ENCODE measurements around the gene RAD9B.

Gene RAD9B

DNA sequence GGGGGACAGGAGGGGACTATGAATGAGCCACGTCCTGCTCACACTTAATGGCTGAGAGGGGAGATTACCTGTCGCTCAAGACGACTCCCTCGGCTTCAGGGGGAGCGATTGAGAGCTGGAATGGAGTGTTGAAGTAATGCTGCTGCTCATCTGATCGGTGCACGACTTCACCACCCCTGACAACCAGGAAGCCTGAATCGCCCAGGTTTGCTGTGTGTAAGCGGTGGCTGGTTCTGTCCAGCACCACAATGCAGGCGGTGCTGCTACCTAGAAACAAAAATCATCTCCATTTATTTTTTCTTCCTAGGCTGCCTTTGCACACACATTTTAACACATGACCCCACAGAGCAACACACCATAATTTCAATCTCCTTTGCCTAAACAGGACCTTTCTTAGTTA, 43.7 kb downstream of the RAD9B start:
- Histone ChIP-seq H3K4me2 (peak overlapping the region in 4 of 11 experiments; percentile 3 to 38 (median 24); a peak in 7 of 22 replicates), H3K36me3 (peaks cover 78 to 100% (median 93%) of the 10 kb centered on the region in 11 experiments), H3K4me3 (no peak overlapping the region), H3K27ac (peak overlapping the region in 4 of 11 experiments; percentile 10 to 24 (median 21); a peak in 3 of 22 replicates), H3K4me1 (peaks cover 0 to 33% (median 18%) of the 10 kb centered on the region in 10 experiments; a peak in 12 of 20 replicates), H4K20me1 (peaks cover 30 to 96% (median 75%) of the 10 kb centered on the region in 11 experiments; a peak in 20 of 22 replicates), H3K27me3 (no peaks in the 10 kb centered on the region), H3K9ac (no peak overlapping the region), H3K9me3 (replicated peaks in 1 of 11) (no peaks in the 10 kb centered on the region)
- TF ChIP-seq Cebpa-rat (IDR thresholded peaks at IDR 0.05): no peak

DNA sequence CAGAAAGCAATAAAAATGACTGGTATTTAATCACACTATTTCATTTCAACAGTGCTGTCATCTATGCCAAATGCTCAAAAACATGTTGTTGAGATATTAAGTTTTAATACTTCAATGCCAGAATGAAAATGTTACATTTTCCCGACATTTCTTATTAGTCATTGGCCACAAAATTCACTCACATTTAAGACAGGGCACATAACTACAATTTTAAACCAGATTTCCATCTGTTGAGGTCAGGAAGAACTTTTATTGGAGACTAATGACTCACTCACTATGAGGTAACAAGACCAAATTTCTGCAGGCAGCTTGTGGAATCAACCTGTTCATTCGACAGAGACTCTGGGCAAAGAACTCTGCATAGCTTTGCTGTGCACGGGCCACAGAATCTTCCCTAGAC, 44.2 kb downstream of the RAD9B start:
- Histone ChIP-seq H3K9me3 (replicated peaks in 1 of 11) (no peaks in the 10 kb centered on the region), H3K9ac (0 out of 22 replicates have a peak overlapping the region, but pooled peaks of 1 of the 11 experiments have one; percentile 14), H3K27ac (peak overlapping the region in 1 of 11 experiments; percentile 23; a peak in 1 of 22 replicates), H3K36me3 (peaks cover 78 to 100% (median 95%) of the 10 kb centered on the region in 11 experiments), H3K27me3 (no peaks in the 10 kb centered on the region), H3K4me1 (peaks cover 0 to 33% (median 18%) of the 10 kb centered on the region in 10 experiments; a peak in 12 of 20 replicates), H3K4me3 (no peak overlapping the region), H3K4me2 (peak overlapping the region in 2 of 11 experiments; percentile 22 to 38; a peak in 3 of 22 replicates), H4K20me1 (peaks cover 35 to 98% (median 80%) of the 10 kb centered on the region in 11 experiments; a peak in 20 of 22 replicates)
- TF ChIP-seq Cebpa-rat (IDR thresholded peaks at IDR 0.05): no peak

DNA sequence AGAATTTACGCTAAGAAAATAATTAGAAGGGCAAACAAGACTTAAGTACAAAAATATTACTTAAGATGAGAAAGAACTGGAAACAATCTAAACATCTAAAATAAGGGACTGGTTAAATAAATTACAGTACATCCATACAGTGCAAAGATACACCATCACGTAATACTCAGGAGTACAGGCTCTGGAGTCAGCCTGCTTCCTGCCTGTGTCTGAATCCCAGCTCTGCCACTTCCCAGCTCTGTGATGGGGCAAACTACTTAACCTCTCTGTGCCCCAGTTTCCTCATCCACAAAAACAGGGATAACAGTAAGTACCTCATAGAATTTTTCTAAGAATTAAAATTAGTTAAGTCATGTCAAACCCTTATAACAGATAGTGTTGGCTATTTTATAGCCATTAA, 45.0 kb downstream of the RAD9B start:
- H3K9me3 ChIP-seq (replicated peaks in 1 of 11): no peaks in the 10 kb centered on the region
- no peak overlapping the region for H3K27ac ChIP-seq
- H3K4me3 ChIP-seq: no peak overlapping the region
- H3K9ac ChIP-seq: 0 out of 22 replicates have a peak overlapping the region, but pooled peaks of 1 of the 11 experiments have one; percentile 14
- no peak for TF ChIP-seq Cebpa-rat (IDR thresholded peaks at IDR 0.05)
- peak overlapping the region in 2 of 11 experiments; percentile 22 to 38; a peak in 2 of 22 replicates for H3K4me2 ChIP-seq
- peaks cover 76 to 100% (median 93%) of the 10 kb centered on the region in 11 experiments for H3K36me3 ChIP-seq
- peaks cover 0 to 33% (median 18%) of the 10 kb centered on the region in 10 experiments; a peak in 12 of 20 replicates for H3K4me1 ChIP-seq
- no peaks in the 10 kb centered on the region for H3K27me3 ChIP-seq
- peaks cover 42 to 98% (median 83%) of the 10 kb centered on the region in 11 experiments; a peak in 21 of 22 replicates for H4K20me1 ChIP-seq

DNA sequence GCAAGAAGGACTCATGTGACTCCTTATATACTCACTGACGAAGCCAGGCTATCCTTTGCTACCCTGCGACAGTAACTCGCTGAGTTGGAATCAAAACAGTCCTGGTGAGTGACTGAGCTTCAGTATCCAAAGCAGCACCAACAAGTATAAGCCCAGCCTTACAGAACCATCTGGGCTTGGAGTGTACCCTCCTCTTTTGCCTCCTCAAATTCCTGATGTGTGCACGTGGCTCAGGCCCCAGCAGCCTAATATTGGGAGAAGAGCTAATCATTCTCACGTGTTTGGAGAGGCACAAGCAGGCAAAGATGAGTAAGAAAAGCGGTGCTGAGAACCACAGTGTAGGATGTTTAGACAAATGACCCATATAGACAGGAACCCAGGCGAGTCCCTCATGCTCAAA, 46.5 kb downstream of the RAD9B start:
- TF ChIP-seq Cebpa-rat (IDR thresholded peaks at IDR 0.05): no peak
- no peak overlapping the region for H3K4me2 ChIP-seq
- peaks cover 0 to 41% (median 11%) of the 10 kb centered on the region in 10 experiments; a peak in 12 of 20 replicates for H3K4me1 ChIP-seq
- H3K9me3 ChIP-seq (replicated peaks in 1 of 11): no peaks in the 10 kb centered on the region
- H3K9ac ChIP-seq: no peak overlapping the region
- H3K36me3 ChIP-seq: peaks cover 60 to 96% (median 85%) of the 10 kb centered on the region in 11 experiments
- H3K27ac ChIP-seq: no peak overlapping the region
- no peak overlapping the region for H3K4me3 ChIP-seq
- peaks cover 52 to 98% (median 83%) of the 10 kb centered on the region in 11 experiments; a peak in 21 of 22 replicates for H4K20me1 ChIP-seq
- no peaks in the 10 kb centered on the region for H3K27me3 ChIP-seq

DNA sequence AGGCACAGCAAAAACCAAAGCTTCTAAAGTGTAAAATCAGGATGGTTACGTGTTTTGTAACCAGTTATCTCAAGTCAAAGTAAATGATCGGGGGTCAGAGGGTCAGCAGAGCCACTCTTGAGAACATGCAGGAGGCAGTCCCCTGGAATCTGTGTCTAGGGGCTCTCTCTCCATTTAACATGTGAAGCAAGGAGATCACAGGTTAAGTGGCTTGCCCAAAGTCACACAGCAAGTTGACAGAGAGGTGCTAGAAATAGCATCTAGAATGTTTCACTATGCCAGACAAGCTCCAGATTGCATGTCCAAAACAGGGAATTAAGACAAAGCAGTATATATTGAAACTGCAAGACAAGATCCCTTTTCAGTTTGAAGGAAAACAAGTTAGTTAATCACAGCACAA, 47.6 kb downstream of the RAD9B start:
- H3K9me3 ChIP-seq (replicated peaks in 1 of 11): no peaks in the 10 kb centered on the region
- H4K20me1 ChIP-seq: peaks cover 63 to 99% (median 91%) of the 10 kb centered on the region in 11 experiments; a peak in 21 of 22 replicates
- H3K4me2 ChIP-seq: no peak overlapping the region
- no peak overlapping the region for H3K9ac ChIP-seq
- peaks cover 0 to 46% (median 11%) of the 10 kb centered on the region in 10 experiments; a peak in 12 of 20 replicates for H3K4me1 ChIP-seq
- no peak overlapping the region for H3K4me3 ChIP-seq
- H3K27ac ChIP-seq: no peak overlapping the region
- H3K27me3 ChIP-seq: no peaks in the 10 kb centered on the region
- H3K36me3 ChIP-seq: peaks cover 50 to 94% (median 78%) of the 10 kb centered on the region in 11 experiments
- no peak for TF ChIP-seq Cebpa-rat (IDR thresholded peaks at IDR 0.05)

DNA sequence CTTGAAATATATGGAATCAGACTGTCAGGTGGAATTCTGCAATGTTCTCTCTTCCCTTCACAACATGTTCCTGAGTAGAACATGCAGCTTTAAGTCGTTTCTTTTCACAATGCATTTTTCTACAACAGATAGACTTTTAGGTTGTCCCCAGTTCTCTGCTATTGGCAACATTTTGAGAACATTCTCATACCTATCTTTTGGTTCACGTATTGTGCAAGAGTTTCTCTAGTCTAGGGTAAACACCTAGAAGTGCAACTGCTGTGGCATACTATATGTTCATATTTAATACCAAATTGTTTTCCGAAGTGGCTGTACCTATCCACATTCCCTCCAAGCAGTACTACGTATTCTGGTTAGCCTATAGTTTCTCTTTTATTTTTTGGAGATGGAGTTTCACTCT, 48.9 kb downstream of the RAD9B start:
- peaks cover 73 to 100% (median 92%) of the 10 kb centered on the region in 11 experiments; a peak in 21 of 22 replicates for H4K20me1 ChIP-seq
- no peak overlapping the region for H3K4me2 ChIP-seq
- peak in 3 of 11 experiments; percentile 20 to 33 (median 21); a peak in 1 of 22 replicates for TF ChIP-seq Cebpa-rat (IDR thresholded peaks at IDR 0.05)
- no peak overlapping the region for H3K4me3 ChIP-seq
- peaks cover 0 to 46% (median 5%) of the 10 kb centered on the region in 10 experiments; a peak in 9 of 20 replicates for H3K4me1 ChIP-seq
- H3K27me3 ChIP-seq: no peaks in the 10 kb centered on the region
- no peaks in the 10 kb centered on the region for H3K9me3 ChIP-seq (replicated peaks in 1 of 11)
- H3K27ac ChIP-seq: no peak overlapping the region
- no peak overlapping the region for H3K9ac ChIP-seq
- peaks cover 39 to 82% (median 68%) of the 10 kb centered on the region in 11 experiments for H3K36me3 ChIP-seq
